Mononuclear cell (primary cell): ENCODE data around the gene TRIM63. TPM values are rescaled to one million over a fixed set of nuclear protein-coding genes. Genes with fewer than 3 reads are reported as not detected.

ENCODE experiments used
- H3K27me3 ChIP-seq: 2 replicates; pipeline ENCODE4 v1.6.0; 2011; ENCODE audit warnings: low read length, control low read depth; ENCODE audit not compliant: insufficient read depth
- H3K4me1 ChIP-seq: 2 replicates; pipeline ENCODE4 v1.5.1; 2011; ENCODE audit warnings: mild to moderate bottlenecking, low read length, control low read depth; ENCODE audit not compliant: insufficient read depth
- H3K4me3 ChIP-seq: 2 replicates; pipeline ENCODE4 v1.5.1; 2011; ENCODE audit warnings: mild to moderate bottlenecking, low read length, moderate library complexity
- H3K9me3 ChIP-seq: 2 replicates; pipeline ENCODE4 v1.5.1; 2011; ENCODE audit warnings: low read depth, mild to moderate bottlenecking, control low read depth, low read length
- total RNA-seq: library from RNA; depleted of rRNA; stranded (reverse); fragments of >200 nt; gene quantifications from one replicate; pipeline ENCODE4 v1.2.3, GENCODE V29; 2012

TRIM63 gene
- total RNA-seq, 1 donor, result not detected

GRCh38 chr1:26037904-26038303 lies 29.5 kb downstream of the TRIM63 start:
- no peak overlapping the region for H3K4me3 ChIP-seq
- no peaks in the 10 kb centered on the region for H3K9me3 ChIP-seq
- no peaks in the 10 kb centered on the region for H3K27me3 ChIP-seq
- peaks cover 11% of the 10 kb centered on the region for H3K4me1 ChIP-seq

DNA sequence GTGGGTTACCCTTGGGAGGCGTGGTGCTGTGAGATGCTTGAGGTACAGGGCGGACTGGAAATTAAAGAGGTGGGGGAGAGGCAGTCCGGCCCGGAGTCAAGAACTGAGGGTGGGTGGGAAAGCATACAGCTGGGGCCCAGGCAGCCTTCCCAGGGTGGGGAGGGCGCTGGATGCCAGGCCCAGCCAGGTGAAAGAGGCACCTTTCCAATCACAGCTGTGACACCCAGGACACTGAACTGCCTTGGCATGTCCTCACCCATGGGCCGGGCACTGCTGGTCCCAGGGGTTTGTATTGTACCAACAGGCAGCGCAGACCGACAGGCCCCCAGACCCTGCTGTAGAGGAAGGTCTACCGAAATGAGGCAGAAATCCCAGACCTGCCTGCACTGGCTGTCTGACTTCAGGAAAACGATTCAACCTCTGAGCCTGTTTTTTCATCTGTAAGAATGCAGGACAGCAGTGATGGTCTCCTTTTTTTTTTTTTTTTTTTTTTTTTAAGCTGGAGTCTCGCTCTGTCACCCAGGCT lies 30.6 kb downstream of the TRIM63 start:
- no peak overlapping the region for H3K4me3 ChIP-seq
- no peaks in the 10 kb centered on the region for H3K27me3 ChIP-seq
- no peaks in the 10 kb centered on the region for H3K9me3 ChIP-seq
- peaks cover 11% of the 10 kb centered on the region for H3K4me1 ChIP-seq

DNA sequence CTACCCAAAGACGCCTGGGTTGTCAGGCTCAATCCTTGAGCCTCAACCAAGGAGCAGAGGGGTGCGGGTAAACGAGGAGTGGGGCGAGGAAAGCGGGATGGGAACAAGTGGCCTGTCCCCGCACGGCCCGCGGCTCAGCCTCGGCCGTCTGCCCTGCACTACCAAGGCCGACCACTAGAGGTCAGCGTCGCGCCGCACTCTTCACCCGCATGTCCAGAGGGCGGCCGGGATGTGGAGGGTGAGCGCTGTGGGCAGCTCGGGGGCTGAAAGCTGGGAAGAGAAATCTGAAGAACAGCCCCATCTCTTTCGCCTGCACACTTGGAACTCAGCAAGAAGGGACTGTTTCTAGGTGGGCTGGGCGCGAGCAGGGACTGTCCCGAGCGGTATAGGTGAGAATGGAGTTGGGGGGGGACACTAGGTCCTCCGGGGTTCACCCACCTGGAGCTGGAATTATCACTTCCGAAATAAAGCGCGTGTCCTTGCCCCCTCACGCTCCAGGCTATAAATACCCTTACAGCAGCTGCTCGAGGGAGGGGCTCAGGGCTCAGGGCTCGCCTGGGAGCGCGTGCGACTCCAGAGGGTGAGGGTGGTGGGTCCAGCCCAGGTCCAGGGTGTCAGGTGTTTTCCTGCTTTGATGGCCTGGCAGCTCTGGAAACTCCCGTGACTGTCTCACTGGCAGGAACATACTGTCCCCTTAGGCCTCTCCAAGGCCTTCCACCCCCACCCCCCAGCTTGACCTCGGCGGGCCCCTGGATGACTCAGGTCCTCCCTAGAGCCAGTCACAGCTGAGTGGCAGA lies 31.3 kb downstream of the TRIM63 start:
- H3K9me3 ChIP-seq, result no peaks in the 10 kb centered on the region
- H3K4me3 ChIP-seq, result peak overlapping the region; percentile 89
- no peaks in the 10 kb centered on the region for H3K27me3 ChIP-seq
- H3K4me1 ChIP-seq, result peaks cover 11% of the 10 kb centered on the region

DNA sequence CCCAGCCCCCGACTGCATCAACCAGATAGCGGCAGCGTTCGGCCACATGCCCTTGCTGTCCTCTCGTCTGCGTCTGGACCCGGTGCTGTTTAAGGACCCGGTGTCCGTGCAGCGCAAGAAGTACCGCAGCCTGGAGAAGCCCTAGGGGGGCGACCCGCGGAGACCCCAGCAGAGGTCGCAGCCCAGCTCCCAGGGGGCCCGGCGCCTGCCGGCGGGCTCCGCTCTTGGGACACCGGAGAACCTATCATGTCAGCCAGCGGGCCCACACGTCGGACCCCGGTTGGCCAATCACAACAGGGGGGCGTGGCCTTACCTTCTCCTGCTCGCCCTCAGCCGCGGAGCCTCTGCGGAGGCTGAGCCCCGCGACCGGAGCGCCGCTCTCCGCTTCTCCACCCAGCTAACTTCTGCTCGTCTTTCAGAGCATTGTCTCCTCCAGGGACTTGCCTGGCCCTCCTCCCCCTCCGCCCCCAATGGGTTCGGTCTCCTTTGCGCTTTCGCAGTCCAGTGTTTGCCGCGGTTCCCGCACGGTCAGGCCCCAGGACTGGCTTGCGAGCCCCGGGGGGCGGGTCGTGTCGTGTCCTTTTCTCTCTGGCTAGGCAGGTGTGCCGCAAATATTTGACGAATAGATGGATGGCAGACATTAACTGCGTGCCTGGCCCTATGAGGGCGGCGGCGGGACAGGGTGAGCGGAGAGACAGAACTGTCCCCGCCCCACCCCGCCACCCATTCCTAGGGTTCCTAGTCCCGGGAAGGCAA lies 32.0 kb downstream of the TRIM63 start:
- Histone ChIP-seq H3K4me1 (peaks cover 11% of the 10 kb centered on the region), H3K4me3 (peak overlapping the region; percentile 89), H3K27me3 (no peaks in the 10 kb centered on the region), H3K9me3 (no peaks in the 10 kb centered on the region)

GRCh38 chr1:26034504-26035202 lies 32.8 kb downstream of the TRIM63 start:
- Histone ChIP-seq H3K4me1 (peaks cover 11% of the 10 kb centered on the region), H3K9me3 (no peaks in the 10 kb centered on the region), H3K4me3 (peak overlapping the region; percentile 89), H3K27me3 (no peaks in the 10 kb centered on the region)

GRCh38 chr1:26032656-26033357 lies 34.6 kb downstream of the TRIM63 start:
- Histone ChIP-seq H3K9me3 (no peaks in the 10 kb centered on the region), H3K27me3 (no peaks in the 10 kb centered on the region), H3K4me1 (peaks cover 11% of the 10 kb centered on the region), H3K4me3 (no peak overlapping the region)

GRCh38 chr1:26031611-26032220 lies 35.7 kb downstream of the TRIM63 start:
- H3K4me1 ChIP-seq, result peaks cover 11% of the 10 kb centered on the region

GRCh38 chr1:26031196-26031595 lies 36.2 kb downstream of the TRIM63 start:
- Histone ChIP-seq H3K4me1 (peaks cover 9% of the 10 kb centered on the region), H3K4me3 (no peak overlapping the region), H3K9me3 (no peaks in the 10 kb centered on the region), H3K27me3 (no peaks in the 10 kb centered on the region)

More at GRCh38 chr1:26031611-26032220, 35.7 kb downstream of the TRIM63 start:
- Histone ChIP-seq H3K27me3 (no peaks in the 10 kb centered on the region), H3K4me3 (no peak overlapping the region), H3K9me3 (no peaks in the 10 kb centered on the region)

DNA sequence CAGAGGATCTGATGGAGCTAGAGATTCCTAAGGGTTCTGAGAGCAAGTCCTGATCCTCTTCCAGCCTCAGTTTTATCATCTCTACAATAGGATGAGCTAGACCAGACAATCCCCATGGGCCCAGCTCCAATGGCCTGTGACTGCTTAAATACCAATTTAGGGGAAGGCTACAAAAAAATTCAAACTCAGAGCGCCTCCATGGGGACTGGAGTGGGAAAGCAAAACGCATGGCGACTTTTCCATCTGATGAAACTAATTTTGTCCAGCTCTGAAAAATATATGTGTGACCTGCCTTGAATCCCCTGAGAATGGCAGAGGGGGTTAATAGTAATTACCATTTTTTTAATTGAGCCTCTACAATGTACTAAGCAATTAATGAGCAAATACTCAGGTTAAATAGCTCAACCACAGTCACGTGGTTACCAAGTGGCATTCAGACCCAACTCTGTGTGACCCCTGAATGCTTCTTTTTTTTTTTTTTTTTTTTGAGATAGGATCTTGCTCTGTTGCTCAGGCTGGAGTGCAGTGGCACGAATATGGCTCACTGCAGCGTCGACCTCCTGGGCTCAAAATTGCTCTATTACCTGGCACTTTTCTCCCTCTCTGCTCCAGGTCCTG lies 37.5 kb downstream of the TRIM63 start:
- Histone ChIP-seq H3K27me3 (no peaks in the 10 kb centered on the region), H3K4me3 (no peak overlapping the region), H3K9me3 (no peaks in the 10 kb centered on the region), H3K4me1 (peaks cover 4% of the 10 kb centered on the region)

- Histone ChIP-seq H3K4me3 (no peak overlapping the region), H3K9me3 (no peaks in the 10 kb centered on the region), H3K27me3 (no peaks in the 10 kb centered on the region), H3K4me1 (no peaks in the 10 kb centered on the region)
These were observed 38.2 kb downstream of the TRIM63 start for GRCh38 chr1:26029054-26029863.

DNA sequence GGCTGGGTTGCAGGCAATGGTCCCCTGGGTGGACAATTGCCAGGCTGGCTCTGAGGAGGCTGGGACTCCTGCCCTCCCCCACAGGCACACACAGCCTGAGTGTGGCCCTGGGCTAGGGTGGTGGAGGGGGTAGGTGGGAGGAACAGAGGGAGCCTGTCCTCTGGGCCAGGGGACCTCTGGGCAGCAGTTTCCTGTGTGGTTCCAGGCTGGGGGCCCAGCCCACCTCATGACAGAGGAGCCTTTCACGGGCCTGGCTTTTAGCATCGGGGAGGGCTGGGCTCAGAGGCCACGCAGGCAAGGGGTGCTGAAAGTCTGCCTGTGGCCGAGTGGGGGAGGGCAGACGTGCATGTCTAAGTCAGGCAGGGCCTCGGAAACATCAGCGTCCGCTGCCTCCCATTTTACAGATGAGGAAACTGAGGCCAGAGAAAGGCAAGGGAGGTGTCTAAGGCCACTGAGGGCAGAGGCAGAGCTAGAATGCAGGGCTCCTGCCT lies 38.9 kb downstream of the TRIM63 start:
- H3K4me1 ChIP-seq, result no peaks in the 10 kb centered on the region
- no peak overlapping the region for H3K4me3 ChIP-seq
- H3K9me3 ChIP-seq, result no peaks in the 10 kb centered on the region
- H3K27me3 ChIP-seq, result no peaks in the 10 kb centered on the region

GRCh38 chr1:26027716-26028489 lies 39.5 kb downstream of the TRIM63 start:
- H3K27me3 ChIP-seq, result no peaks in the 10 kb centered on the region
- H3K9me3 ChIP-seq, result no peaks in the 10 kb centered on the region
- no peak overlapping the region for H3K4me3 ChIP-seq
- H3K4me1 ChIP-seq, result no peaks in the 10 kb centered on the region
